Activated CD4-positive, alpha-beta memory T cell treated with anti-CD3 and anti-CD28 coated beads for 36 hours (primary cell): Measurements from ENCODE around the gene TNXB. TPM values are rescaled to one million over a fixed set of nuclear protein-coding genes. Genes with fewer than 3 reads are reported as not detected.
A peak's percentile ranks its signal among the peaks of the same experiment; 100 is the strongest.
"Not testable (repeated sequence)": the region's sequence is repeated elsewhere in the genome, so short reads cannot be mapped to it uniquely, and the experiment has no call there.

Experiments used
- CTCF ChIA-PET: fragments of 350-600 bp; sonication (Branson Sonifier 250); formaldehyde crosslinking; loops from one replicate; lab custom pipeline; 2021; ENCODE audit warnings: antibody characterized with exemption, inconsistent platforms; lab: Charles Lee
- POLR2A ChIA-PET: fragments of 350-600 bp; sonication (Branson Sonifier 250); formaldehyde crosslinking; loops from one replicate; lab custom pipeline; 2021; ENCODE audit warnings: antibody characterized with exemption; lab: Charles Lee
- DNase-seq: peaks from one replicate; pipeline ENCODE4 v3.0.0-alpha.2; 2020
- H3K27ac Mint-ChIP-seq: one replicate; pipeline ENCODE4 v1.8.0; 2021; ENCODE audit warnings: mixed read lengths
- H3K27me3 Mint-ChIP-seq: one replicate; pipeline ENCODE4 v1.8.0; 2021; ENCODE audit warnings: mixed read lengths
- H3K36me3 Mint-ChIP-seq: one replicate; pipeline ENCODE4 v1.8.0; 2021; ENCODE audit warnings: mixed read lengths
- H3K4me1 Mint-ChIP-seq: one replicate; pipeline ENCODE4 v1.8.0; 2021; ENCODE audit warnings: low read depth, mixed read lengths
- H3K4me3 Mint-ChIP-seq: one replicate; pipeline ENCODE4 v1.8.0; 2021; ENCODE audit warnings: mild to moderate bottlenecking, mixed read lengths
- H3K9me3 Mint-ChIP-seq: one replicate; pipeline ENCODE4 v1.8.0; 2021; ENCODE audit warnings: mixed read lengths
- intact Hi-C: fragments of 100-400 bp; cut with micrococcal nuclease; formaldehyde crosslinking; loops from one replicate; pipeline ENCODE4 v1.15.1; 2023
- total RNA-seq, 2 experiments: library from RNA; stranded (reverse); gene quantifications; one replicate each; pipeline ENCODE4 v1.2.3, GENCODE V29; 2021

TNXB gene
- total RNA-seq, 2 experiments from 2014 or later: 5.2 to 5.8 TPM

GRCh38 chr6:32151181-32151862 lies 42.2 kb upstream of the TNXB start:
- CTCF ChIA-PET: interaction anchor here (1.7 to 1.8 kb wide), 2 partner anchors 33 to 44 kb away, joined by 6 to 7 read pairs; no protein-coding TSS in a partner anchor
- POLR2A ChIA-PET: interaction anchor here (0.6 kb wide), 1 partner anchor 46 kb away, joined by 3 read pairs; no protein-coding TSS in a partner anchor
- peaks cover 41% of the 10 kb centered on the region for H3K4me1 Mint-ChIP-seq
- H3K27ac Mint-ChIP-seq: no peak overlapping the region
- intact Hi-C loops: no loop called here
- peaks cover 3% of the 10 kb centered on the region for H3K36me3 Mint-ChIP-seq
- no peak for DNase-seq
- H3K9me3 Mint-ChIP-seq: no peaks in the 10 kb centered on the region
- H3K27me3 Mint-ChIP-seq: peaks cover 30% of the 10 kb centered on the region
- no peak overlapping the region for H3K4me3 Mint-ChIP-seq

- Mint-ChIP-seq H3K27ac (peak overlapping the region; percentile 26), H3K4me3 (no peak overlapping the region), H3K27me3 (peaks cover 30% of the 10 kb centered on the region), H3K36me3 (peaks cover 3% of the 10 kb centered on the region), H3K9me3 (no peaks in the 10 kb centered on the region), H3K4me1 (peaks cover 37% of the 10 kb centered on the region)
- POLR2A ChIA-PET: no interaction called here
- intact Hi-C loops: loop anchor here (2.0 kb wide), 1 partner anchor 45 kb away; no protein-coding TSS in a partner anchor
- CTCF ChIA-PET: no interaction called here
- no peak for DNase-seq
These were observed 41.1 kb upstream of the TNXB start for GRCh38 chr6:32149932-32150870.

GRCh38 chr6:32149092-32149755 lies 40.1 kb upstream of the TNXB start:
- peaks cover 3% of the 10 kb centered on the region for H3K36me3 Mint-ChIP-seq
- peak; percentile 22 for DNase-seq
- no peaks in the 10 kb centered on the region for H3K9me3 Mint-ChIP-seq
- CTCF ChIA-PET: interaction anchor here (0.9 to 1.5 kb wide), 3 partner anchors 10 to 46 kb away, joined by 3 to 5 read pairs (median 4); no protein-coding TSS in a partner anchor
- H3K27me3 Mint-ChIP-seq: peaks cover 30% of the 10 kb centered on the region
- intact Hi-C loops: loop anchor here (2.0 kb wide), 1 partner anchor 46 kb away; no protein-coding TSS in a partner anchor
- no peak overlapping the region for H3K27ac Mint-ChIP-seq
- POLR2A ChIA-PET: interaction anchor here (1.5 kb wide), 1 partner anchor 44 kb away, joined by 3 read pairs; no protein-coding TSS in a partner anchor
- peaks cover 29% of the 10 kb centered on the region for H3K4me1 Mint-ChIP-seq
- peak overlapping the region; percentile 76 for H3K4me3 Mint-ChIP-seq

- peak; percentile 87 for DNase-seq
- H3K4me3 Mint-ChIP-seq: peak overlapping the region; percentile 76
- H3K27me3 Mint-ChIP-seq: peaks cover 30% of the 10 kb centered on the region
- H3K27ac Mint-ChIP-seq: no peak overlapping the region
- H3K36me3 Mint-ChIP-seq: no peaks in the 10 kb centered on the region
- intact Hi-C loops: loop anchor here (1.0 to 2.0 kb wide), 2 partner anchors 20 to 46 kb away; partner anchors contain the start of gene ATF6B
- no peaks in the 10 kb centered on the region for H3K9me3 Mint-ChIP-seq
- ChIA-PET POLR2A (interaction anchor here (1.5 kb wide), 1 partner anchor 44 kb away, joined by 3 read pairs; no protein-coding TSS in a partner anchor), CTCF (interaction anchor here (0.7 to 1.5 kb wide), 5 partner anchors 10 to 97 kb away, joined by 3 to 5 read pairs (median 4); no protein-coding TSS in a partner anchor)
- peaks cover 28% of the 10 kb centered on the region for H3K4me1 Mint-ChIP-seq
These were observed 39.4 kb upstream of the TNXB start for GRCh38 chr6:32148289-32149091.

GRCh38 chr6:32147401-32148132 lies 38.4 kb upstream of the TNXB start:
- no peak overlapping the region for H3K27ac Mint-ChIP-seq
- H3K9me3 Mint-ChIP-seq: no peaks in the 10 kb centered on the region
- peaks cover 30% of the 10 kb centered on the region for H3K27me3 Mint-ChIP-seq
- DNase-seq: no peak
- intact Hi-C loops: loop anchor here (1.0 to 2.0 kb wide), 2 partner anchors 19 to 47 kb away; partner anchors contain the start of gene ATF6B
- no peak overlapping the region for H3K4me3 Mint-ChIP-seq
- POLR2A ChIA-PET: interaction anchor here (1.5 kb wide), 1 partner anchor 45 kb away, joined by 3 read pairs; no protein-coding TSS in a partner anchor
- CTCF ChIA-PET: interaction anchor here (0.7 to 1.5 kb wide), 3 partner anchors 19 to 98 kb away, joined by 3 to 4 read pairs (median 4); no protein-coding TSS in a partner anchor
- H3K4me1 Mint-ChIP-seq: peaks cover 20% of the 10 kb centered on the region
- H3K36me3 Mint-ChIP-seq: no peaks in the 10 kb centered on the region

GRCh38 chr6:32146687-32147086 lies 37.5 kb upstream of the TNXB start:
- Mint-ChIP-seq H3K9me3 (no peaks in the 10 kb centered on the region), H3K4me1 (peaks cover 17% of the 10 kb centered on the region), H3K36me3 (no peaks in the 10 kb centered on the region), H3K27ac (no peak overlapping the region), H3K27me3 (peaks cover 30% of the 10 kb centered on the region), H3K4me3 (no peak overlapping the region)
- intact Hi-C loops: no loop called here
- ChIA-PET CTCF (no interaction called here), POLR2A (interaction anchor here (0.5 kb wide), 1 partner anchor 48 kb away, joined by 3 read pairs; no protein-coding TSS in a partner anchor)
- DNase-seq: no peak

- no peak overlapping the region for H3K27ac Mint-ChIP-seq
- intact Hi-C loops: no loop called here
- ChIA-PET POLR2A (interaction anchor here (0.5 kb wide), 1 partner anchor 48 kb away, joined by 3 read pairs; no protein-coding TSS in a partner anchor), CTCF (no interaction called here)
- no peaks in the 10 kb centered on the region for H3K36me3 Mint-ChIP-seq
- no peaks in the 10 kb centered on the region for H3K9me3 Mint-ChIP-seq
- peaks cover 15% of the 10 kb centered on the region for H3K4me1 Mint-ChIP-seq
- DNase-seq: no peak
- no peak overlapping the region for H3K4me3 Mint-ChIP-seq
- H3K27me3 Mint-ChIP-seq: peaks cover 29% of the 10 kb centered on the region
These were observed 37.1 kb upstream of the TNXB start for GRCh38 chr6:32146287-32146686.

- H3K36me3 Mint-ChIP-seq, H3K9me3 Mint-ChIP-seq, H3K4me3 Mint-ChIP-seq: not testable (repeated sequence)
These were observed 35.1 kb upstream of the TNXB start for GRCh38 chr6:32144238-32144637.

GRCh38 chr6:32140420-32141046 lies 31.4 kb upstream of the TNXB start:
- no peaks in the 10 kb centered on the region for H3K27me3 Mint-ChIP-seq
- intact Hi-C loops: no loop called here
- no peaks in the 10 kb centered on the region for H3K36me3 Mint-ChIP-seq
- no peak overlapping the region for H3K4me3 Mint-ChIP-seq
- ChIA-PET POLR2A (no interaction called here), CTCF (no interaction called here)
- DNase-seq: no peak
- no peaks in the 10 kb centered on the region for H3K4me1 Mint-ChIP-seq
- H3K27ac Mint-ChIP-seq: no peak overlapping the region
- H3K9me3 Mint-ChIP-seq: no peaks in the 10 kb centered on the region

More at GRCh38 chr6:32144238-32144637, 35.1 kb upstream of the TNXB start:
- intact Hi-C loops, H3K27ac Mint-ChIP-seq, DNase-seq, POLR2A ChIA-PET: not testable (repeated sequence)
- H3K27me3 Mint-ChIP-seq: peaks cover 17% of the 10 kb centered on the region
- peaks cover 10% of the 10 kb centered on the region for H3K4me1 Mint-ChIP-seq
- CTCF ChIA-PET: interaction anchor here (1.1 kb wide), 2 partner anchors 15 to 25 kb away, joined by 3 read pairs; no protein-coding TSS in a partner anchor

GRCh38 chr6:32139590-32139989 lies 30.5 kb upstream of the TNXB start:
- POLR2A ChIA-PET: no interaction called here
- H3K36me3 Mint-ChIP-seq: no peaks in the 10 kb centered on the region
- no peak overlapping the region for H3K4me3 Mint-ChIP-seq
- intact Hi-C loops: no loop called here
- no peak overlapping the region for H3K27ac Mint-ChIP-seq
- H3K9me3 Mint-ChIP-seq: no peaks in the 10 kb centered on the region
- CTCF ChIA-PET: interaction anchor here (0.9 kb wide), 1 partner anchor 9 kb away, joined by 3 read pairs; no protein-coding TSS in a partner anchor
- H3K27me3 Mint-ChIP-seq: no peaks in the 10 kb centered on the region
- DNase-seq: no peak
- no peaks in the 10 kb centered on the region for H3K4me1 Mint-ChIP-seq
